GM18858 (cell line): ENCODE measurements around the gene C11orf16.
"Not testable (repeated sequence)": the region's sequence is repeated elsewhere in the genome, so short reads cannot be mapped to it uniquely, and the experiment has no call there.

ENCODE experiments used
- ATAC-seq: cut with Tn5 transposase; IDR thresholded peaks from one replicate; pipeline ENCODE4 v1.9.1; 2021; ENCODE audit not compliant: unreplicated experiment

C11orf16 gene

DNA sequence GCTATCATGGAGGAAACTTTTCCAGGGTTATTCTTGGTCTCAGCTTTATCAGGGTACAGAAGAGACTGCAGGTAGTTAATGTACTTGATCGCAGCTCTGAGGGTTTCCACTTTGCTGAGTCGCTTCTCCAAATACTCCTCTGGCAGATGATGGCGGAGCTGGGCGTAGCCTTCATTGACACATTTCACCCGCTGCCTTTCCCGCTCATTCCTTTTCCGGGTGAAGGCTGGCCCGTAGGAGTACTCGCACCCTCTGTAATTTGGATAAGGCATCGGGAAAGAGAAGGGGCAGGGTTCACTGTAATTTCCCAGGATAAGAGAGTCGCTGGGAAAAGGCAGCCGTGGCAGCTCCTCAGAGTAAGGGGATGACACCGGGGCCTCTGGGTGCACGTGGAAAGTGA, 4.9 kb upstream of the C11orf16 start:
- no peak for ATAC-seq

DNA sequence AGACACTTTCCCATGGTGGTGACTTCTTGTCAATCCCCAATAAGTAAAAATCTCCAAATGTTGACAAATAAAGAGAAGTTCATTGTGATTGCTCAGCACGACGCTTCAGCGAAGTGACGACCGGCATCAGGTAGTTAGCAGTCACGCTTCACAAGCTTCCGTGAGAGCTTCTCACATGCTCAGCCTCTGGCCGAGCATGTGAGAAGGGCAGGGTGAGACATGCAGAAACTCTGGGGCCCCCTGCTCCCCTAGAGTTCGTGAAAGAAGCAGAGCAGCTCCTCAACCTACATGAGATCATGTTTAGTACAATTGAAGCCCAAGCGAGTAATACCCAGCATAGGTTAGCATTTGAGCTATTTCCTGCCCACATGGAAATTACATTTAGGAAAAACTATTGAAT, 4.4 kb upstream of the C11orf16 start:
- no peak for ATAC-seq

DNA sequence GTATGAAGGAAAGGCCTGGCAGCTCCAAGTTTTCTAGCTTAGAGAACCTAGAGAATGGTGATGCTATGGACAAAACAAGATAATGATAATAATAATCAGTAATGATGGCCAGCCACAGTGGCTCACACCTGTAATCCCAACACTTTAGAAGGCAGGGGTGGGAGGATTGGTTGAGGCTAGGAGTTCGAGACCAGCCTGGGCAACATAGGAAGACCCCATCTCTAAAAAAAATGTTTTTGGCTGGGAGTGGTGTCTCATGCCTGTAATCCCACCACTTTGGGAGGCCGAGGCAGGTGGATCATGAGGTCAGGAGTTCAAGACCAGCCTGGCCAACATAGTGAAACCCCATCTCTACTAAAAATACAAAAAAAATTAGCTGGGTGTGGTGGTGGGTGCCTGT, 3.0 kb upstream of the C11orf16 start:
- ATAC-seq, result not testable (repeated sequence)

DNA sequence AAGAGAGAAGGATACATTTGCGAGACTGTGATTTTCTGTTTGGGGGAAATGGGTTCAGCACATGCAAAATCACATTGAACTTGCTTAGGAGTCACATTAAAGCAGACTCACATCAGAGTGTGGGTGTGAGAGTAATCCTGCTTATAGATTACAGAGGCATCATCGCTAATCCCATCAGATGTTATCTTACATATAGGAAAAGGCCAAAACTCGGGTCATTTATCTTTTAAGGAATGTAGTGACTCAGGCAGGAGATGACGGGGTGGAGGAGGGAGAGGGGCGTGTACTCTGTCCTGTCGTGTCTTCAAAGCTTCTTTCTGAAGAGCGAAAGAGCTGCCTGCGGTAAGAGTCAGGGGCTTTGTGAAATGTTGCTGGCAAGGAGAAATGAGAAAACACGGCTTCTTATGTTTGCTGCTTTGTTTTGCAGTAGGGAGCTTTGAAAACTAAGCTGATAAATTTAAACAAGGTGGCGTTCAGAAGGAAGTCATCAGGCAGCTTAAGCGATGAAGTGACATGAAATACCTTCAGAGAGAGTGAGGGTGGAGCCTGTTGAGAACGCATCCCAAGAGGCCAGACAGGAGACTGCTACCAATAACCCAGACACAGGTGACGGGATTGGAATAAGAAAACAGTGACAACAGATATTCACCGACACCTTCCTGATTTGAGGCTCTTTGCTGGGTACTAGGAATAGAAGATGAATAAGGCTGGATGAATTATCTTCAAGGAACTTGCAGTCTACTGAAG, 2.2 kb upstream of the C11orf16 start:
- no peak for ATAC-seq

DNA sequence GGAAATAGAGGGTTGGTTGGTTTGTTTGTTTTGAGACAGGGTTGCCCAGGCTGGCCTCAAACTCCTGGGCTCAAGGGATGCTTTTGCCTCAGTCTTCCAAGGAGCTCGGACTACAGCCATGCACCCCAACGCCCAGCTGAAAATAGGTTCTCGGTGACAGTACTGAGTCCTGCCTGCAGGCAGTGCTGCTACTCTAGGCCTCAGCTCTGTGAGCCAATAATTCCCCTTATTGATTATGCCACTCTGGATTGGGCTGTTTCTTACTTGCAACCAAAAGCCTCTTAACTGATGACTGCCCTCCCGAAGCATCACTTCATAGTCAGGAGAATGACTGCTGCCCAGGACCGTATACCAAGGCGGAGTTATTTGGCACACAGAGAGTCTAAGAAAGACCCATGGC, 1.2 kb upstream of the C11orf16 start:
- ATAC-seq, result no peak

DNA sequence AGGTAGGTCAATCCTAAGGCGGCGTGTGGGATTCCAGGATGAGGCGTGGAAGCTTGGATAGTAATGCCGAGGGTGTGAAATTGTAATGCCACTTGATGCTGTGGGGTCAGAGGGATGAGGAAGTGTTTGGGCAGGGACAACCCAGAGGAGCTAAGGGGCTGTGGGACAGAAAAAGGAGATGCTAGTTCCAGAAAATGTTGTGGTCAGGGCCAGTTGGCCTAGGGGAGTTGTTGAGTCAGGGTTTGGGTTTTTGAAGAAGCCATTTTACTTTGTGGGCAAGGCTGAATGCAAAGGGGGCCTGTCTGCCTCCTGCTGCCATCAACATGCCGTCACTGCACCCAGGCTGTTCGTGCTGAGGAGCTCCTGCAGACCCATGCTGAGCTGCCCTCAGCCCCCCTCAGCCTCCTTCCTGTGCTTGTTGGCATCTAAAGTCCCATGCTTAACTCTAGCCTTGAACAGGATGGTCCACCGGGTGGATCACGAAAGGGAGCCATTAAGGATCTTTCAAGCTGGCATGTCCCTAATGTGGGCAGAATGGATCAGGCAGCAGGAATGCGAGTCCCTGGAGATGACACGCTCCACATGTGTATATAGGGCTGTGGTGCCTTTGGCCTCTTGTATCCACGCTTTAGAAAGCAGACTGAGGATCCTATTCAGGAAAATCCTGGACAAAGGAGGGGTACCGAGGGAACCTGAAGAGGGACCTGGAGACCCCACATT, 2.1 kb downstream of the C11orf16 start:
- no peak for ATAC-seq

DNA sequence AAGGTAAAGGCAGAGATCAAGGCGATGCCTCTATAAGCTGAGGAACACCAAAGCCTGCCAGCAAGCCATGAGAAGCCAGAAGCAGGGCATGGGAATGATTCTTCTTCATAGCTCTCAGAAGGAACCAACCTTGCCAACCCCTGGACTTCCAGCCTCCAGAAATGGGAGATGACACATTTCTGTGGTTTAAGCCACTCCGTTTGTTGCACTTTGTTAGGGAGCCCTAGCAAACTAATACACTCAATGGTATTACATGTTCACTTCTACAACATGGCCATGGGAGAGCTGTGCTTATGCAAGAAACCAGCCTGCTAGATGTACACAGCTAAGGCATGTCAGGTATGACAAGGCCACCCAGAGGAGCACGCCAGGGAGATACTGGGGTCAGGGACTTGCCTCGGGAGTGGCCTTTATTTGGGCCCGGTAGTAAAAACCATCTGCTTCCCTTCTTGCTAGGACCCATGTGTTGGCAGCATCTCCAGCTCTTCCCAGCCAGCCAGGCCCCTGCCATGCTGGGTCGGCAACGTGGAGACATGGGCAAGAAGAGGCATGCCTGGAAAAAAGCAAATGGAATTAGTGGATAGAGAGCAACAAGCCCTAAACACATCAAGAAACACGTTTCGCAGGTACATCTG, 3.6 kb downstream of the C11orf16 start:
- ATAC-seq, result no peak

DNA sequence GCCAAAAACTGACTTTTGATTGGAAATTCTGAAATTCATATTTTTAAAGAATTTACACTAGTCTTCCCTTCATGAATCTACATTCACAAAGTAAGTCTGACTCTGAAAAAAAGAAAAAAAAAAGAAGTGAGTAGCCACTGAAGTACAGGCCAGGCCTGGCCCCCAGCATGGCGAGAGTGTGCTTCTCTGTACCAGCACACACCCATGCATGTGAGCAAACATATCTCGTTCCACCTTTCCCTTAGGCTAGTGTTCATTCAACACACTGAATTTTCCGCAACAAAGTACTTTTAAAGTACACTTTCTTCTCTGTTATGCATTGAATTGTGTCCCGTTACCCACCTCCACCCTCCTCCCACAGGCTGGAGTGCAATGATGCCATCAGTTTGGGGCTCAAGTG, 4.5 kb downstream of the C11orf16 start:
- ATAC-seq, result no peak

DNA sequence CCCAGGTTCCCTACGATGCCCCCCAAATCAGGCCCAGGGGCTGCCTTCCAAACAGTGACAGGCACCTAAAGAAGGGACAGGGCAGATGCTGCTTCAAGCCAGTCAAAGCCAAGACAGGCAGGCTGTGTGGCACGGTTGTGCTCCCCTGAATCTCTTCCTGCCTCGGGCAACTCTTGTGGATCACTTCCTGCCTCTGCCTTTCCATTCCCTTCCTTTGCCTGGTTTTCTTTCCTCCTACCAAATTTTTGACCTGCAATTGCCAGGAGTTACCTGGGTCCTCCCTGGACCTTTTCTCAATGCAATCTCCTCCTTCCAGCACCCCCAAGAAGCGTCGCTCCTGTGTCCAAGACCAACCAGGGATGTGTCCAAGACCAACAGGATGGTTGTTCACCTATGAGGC, 5.5 kb downstream of the C11orf16 start:
- no peak for ATAC-seq

DNA sequence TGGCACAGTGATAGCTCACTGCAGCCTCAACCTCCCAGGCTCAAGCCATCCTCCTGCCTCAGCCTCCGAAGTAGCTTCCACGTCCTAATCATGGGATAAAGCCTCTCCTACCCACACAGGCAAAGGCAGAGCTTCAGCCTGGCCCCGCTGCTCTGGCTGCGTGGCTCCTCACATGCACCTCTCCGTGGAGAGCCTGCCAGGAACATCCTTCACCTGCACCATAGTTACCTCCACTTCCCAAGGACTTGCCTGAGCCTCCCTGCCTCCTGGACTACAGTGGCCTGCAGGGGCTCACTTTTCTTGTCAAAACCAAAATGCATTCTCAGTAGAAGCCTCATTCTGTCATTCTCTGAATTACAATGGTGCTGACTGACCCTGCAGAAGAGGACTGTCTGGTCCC, 6.5 kb downstream of the C11orf16 start:
- ATAC-seq, result no peak

DNA sequence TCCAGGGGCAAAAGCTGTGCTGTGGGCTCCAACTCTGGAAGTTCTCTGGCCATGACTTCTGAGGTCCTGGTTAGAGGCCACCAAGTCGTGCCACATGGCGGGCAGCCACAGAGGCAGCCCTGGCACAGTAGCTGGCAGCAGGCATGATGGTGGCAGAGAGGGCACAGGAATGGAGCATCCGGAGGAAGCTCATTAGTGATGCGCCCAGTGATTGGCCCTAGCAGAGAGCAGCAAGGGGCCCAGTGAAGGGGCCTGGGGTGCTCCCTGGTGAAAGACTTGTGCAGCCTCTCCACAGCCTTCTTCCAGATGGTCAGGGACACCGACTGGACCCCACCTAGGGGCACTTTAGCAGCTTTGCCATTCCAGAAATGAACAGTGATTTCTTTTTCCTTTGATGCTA, 7.0 kb downstream of the C11orf16 start:
- no peak for ATAC-seq

DNA sequence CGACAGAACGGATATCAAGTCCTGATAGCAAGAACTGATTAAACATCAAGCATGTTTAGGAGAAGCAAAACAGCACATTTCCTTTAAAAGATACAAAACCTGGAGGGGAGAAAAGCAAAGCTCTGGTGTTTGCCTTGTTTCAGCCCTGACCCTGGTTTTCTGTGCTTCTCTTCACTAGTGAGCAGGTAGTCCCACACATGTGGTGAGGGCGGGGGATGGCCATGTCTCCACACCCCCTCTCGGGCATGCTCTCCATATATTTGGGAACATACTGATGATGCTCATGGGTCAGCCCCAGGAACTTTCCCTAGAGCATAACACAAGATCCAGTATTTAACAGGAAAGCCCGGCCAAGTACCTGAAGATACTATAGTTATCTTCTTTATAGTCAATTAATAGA, 10.1 kb downstream of the C11orf16 start:
- no peak for ATAC-seq

DNA sequence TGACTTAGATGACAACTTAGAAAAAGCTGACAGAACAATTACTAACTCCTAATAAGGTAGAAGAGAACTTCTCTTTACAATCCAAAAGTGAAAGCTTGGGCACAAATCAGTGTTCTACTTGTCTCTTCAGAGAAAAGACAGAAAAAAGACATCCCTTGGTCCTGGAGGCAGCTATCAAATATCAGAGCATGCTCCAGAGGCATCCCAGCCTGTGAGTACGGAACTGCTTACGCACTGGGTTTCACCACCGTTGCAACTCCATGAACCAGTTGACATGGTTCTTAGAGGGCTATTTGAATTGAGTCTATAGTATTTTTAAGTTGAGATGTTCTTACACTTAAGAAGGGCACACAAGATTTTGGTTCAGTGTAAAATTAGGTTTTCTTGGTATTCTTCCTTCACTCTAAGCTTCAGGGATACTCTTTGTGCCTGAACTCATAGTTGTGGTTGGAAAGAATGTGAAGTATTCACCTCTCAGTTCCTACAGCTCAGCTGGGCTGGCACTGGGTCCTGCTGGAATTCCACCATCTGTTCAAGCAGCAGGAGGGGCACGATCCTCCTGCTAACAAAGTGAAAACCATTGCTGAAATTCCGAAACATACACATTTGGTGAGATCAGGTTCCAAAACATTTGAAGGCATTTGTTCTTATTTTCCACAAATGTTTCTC, 15.5 kb downstream of the C11orf16 start:
- ATAC-seq, result no peak

DNA sequence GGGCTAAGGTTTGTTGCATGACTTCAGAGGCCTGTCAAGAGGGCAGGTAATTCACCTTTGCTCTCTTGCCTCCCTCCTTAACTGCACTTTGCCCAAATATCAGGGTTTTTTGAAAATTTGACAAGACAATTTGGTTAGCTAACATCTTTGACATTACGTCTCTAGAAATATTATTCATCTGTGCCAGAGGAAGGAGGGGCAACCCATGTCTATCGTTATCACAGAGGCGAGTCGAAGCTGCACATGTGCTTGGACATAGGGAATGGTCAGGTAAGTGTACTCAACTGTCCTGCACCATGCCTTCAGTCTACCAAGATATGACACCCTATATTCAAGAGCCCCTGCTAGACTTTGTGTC, 18.1 kb downstream of the C11orf16 start:
- ATAC-seq, result no peak

DNA sequence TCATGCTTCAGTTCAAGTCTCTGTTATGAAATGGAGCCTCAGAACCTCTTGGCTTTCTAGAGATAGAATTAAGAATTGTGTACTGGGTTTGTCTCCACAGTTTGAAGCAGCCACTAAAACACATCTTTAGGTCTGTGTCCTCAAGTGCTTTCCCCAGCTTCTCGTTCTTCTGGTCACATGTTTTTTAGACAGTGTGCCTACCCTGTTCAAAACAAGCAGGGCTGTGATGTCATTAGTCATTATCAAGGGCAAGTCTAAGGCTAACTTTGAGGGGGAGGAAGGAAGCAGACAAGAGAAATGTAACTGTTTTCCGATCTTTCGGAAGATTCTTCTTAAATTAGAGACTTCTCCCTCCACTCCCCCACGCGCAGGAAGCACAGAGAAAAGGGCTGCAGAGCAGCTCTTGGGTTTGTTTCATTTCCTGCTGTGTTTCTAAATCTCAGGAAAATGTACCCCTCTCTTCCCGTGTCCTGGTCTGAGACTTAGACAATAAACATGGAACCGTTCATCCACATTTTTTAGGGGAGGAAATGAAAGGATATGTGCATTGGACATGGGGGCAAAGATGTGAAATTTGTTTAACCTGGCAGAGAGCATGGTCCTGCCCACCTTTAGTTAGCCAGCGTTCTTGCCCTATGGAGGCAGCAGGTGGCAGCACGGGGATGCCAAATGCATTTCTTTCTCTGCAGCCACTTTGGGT, 18.6 kb downstream of the C11orf16 start:
- ATAC-seq, result no peak

DNA sequence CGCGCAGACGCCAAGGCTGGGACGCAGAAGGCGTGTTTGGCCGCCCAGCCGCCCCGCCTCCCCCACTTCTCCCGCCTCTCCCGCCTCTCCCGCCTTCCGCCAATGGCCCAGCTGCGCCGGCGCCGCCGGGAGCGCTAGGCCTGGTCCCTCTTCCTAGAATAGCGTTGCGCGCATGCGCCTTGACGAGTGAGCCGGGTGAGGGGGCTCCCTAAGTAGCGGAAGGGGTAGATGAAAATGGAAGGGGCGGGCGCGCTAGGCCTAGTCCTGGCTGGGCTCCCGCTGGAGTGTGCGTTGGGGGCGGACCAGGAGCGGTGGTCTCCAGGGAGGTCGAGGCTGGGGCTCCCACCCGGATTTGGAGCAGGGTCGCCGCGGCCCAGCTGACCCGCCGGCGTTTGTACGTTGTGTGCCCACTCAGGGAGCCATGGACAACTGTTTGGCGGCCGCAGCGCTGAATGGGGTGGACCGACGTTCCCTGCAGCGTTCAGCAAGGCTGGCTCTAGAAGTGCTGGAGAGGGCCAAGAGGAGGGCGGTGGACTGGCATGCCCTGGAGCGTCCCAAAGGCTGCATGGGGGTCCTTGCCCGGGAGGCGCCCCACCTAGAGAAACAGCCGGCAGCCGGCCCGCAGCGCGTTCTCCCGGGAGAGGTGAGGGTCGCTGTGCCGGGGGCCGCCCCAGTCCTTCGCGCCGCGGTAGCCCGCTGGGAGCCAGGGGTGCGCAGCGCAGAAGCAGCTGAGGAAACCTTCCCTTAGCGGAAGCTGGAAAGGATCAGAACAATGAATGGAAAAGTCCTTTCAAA, 21.5 kb downstream of the C11orf16 start, which contains the start of gene AKIP1:
AKIP1 (plus strand) TSS at position 161 of the 795 bp plus-strand sequence; CDS start at position 422, 261 bp downstream.
- ATAC-seq, result peak; percentile 75

DNA sequence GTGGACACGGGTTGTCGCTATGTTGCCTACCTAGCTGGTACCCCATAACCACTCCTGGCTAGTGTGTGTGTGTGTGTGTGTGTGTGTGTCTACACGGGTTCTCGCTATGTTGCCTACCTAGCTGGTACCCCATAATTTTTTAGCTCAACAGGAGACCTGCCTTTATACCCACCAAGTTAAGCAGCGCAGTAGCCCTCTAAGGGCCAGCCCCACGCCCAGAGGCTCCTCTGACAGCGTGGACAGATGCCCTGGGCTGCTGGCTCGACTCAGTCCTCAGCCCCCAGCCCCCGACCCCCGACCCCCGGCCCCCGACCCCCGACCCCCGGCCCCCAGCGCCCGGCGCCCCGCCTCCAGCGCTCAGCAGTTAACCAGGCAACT, 22.1 kb downstream of the C11orf16 start:
- ATAC-seq, result no peak

DNA sequence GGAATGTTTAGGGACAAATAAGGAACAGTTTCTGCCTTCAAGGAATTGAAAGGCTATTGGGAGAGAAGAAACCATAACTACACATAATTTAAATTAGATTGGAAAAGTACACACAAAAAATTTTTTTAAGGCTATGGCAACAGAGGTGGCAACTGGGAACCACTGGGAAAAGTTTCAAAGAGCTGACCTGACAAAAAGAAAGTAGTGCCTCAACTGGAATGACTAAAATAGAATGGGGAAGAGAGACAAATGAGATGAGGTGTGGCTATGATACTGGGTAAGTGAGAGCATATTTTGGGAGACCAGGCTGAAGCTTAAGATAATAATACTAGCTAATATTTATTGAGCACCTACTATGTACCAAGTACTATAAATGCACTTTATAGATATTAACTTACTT, 24.6 kb downstream of the C11orf16 start:
- ATAC-seq, result no peak

DNA sequence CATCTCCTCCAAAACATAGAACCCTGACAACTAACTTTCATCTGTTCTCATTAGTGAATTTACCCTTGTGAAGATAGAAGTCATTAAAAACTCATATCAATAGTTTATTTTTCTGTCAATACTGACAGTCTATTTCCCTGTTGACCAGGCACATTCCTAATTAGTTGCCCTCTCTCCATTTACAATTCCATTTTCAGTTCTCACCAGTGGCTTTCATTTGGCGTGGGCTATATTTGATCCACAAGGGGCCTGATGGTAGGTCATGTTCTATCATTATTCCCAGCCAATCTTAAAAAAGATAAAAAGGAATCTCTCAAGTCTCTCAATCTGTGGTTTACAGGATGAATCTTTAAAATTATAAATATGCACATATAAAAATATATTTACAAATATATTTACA, 25.6 kb downstream of the C11orf16 start:
- no peak for ATAC-seq

DNA sequence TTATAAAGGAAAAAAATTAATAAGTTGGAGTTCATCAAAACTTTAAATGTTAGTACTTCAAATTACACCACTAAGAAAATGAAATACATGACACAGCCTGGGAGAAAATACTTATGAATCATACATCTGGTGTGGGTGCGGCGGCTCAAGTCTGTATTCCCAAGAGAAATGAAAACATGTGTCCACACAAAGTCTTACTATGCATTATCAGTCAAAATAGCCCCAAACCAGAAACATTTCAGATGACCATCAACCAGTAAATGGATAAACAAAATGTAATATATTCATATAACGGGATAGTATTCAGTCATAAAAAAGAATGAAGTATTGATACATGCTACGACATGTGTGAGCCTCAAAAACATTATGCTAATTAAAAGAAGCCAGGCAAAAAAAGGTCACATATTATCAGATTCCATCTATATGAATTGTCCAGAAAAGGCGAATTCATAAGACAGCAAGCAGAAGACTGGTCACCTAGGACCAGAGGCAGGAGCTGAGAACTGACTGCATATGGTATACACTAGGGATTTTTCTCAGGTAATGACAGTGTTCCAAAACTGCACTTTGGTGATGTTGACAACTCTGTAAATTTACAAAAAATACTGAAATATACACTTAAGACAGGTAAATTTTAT, 27.1 kb downstream of the C11orf16 start:
- ATAC-seq, result no peak
